Kidney epithelial cell (primary cell): ENCODE measurements around the gene PPP2R5A. TPM values are rescaled to one million over a fixed set of nuclear protein-coding genes. Genes with fewer than 3 reads are reported as not detected.

Source experiments
- DNase-seq: peaks from one replicate; pipeline ENCODE4 v3.0.0-alpha.2; 2010; ENCODE audit warnings: low read depth
- H3K27me3 ChIP-seq: 2 replicates; pipeline ENCODE4 v1.6.0; 2011; ENCODE audit warnings: low read length; ENCODE audit not compliant: control insufficient read depth, insufficient read depth
- H3K36me3 ChIP-seq: 2 replicates; pipeline ENCODE4 v1.5.1; 2011; ENCODE audit warnings: low read length; ENCODE audit not compliant: control insufficient read depth, insufficient read depth
- H3K4me3 ChIP-seq: 2 replicates; pipeline ENCODE4 v1.5.1; 2011; ENCODE audit warnings: low read depth, mild to moderate bottlenecking, control low read depth, low read length
- total RNA-seq: library from RNA; depleted of rRNA; stranded (reverse); fragments of >200 nt; gene quantifications from 2 replicates; pipeline ENCODE4 v1.2.3, GENCODE V29; 2015
- TF ChIP-seq, protein P1 (sequence below): IDR thresholded peaks from 2 replicates; pipeline ENCODE4 v1.5.1; 2011; ENCODE audit warnings: mild to moderate bottlenecking, moderate library complexity, low read length, control low read depth, inconsistent platforms; ENCODE audit not compliant: insufficient read depth, poor library complexity, severe bottlenecking

Gene PPP2R5A
- total RNA-seq, 1 donor from 2014 or later: 24.0 TPM

GRCh38 chr1:212367474-212368072, 82.4 kb downstream of the PPP2R5A start:
- no peaks in the 10 kb centered on the region for H3K27me3 ChIP-seq
- no peaks in the 10 kb centered on the region for H3K36me3 ChIP-seq
- DNase-seq: no peak
- H3K4me3 ChIP-seq: no peak overlapping the region
- TF ChIP-seq, protein P1, sequence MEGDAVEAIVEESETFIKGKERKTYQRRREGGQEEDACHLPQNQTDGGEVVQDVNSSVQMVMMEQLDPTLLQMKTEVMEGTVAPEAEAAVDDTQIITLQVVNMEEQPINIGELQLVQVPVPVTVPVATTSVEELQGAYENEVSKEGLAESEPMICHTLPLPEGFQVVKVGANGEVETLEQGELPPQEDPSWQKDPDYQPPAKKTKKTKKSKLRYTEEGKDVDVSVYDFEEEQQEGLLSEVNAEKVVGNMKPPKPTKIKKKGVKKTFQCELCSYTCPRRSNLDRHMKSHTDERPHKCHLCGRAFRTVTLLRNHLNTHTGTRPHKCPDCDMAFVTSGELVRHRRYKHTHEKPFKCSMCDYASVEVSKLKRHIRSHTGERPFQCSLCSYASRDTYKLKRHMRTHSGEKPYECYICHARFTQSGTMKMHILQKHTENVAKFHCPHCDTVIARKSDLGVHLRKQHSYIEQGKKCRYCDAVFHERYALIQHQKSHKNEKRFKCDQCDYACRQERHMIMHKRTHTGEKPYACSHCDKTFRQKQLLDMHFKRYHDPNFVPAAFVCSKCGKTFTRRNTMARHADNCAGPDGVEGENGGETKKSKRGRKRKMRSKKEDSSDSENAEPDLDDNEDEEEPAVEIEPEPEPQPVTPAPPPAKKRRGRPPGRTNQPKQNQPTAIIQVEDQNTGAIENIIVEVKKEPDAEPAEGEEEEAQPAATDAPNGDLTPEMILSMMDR: no peak

DNA sequence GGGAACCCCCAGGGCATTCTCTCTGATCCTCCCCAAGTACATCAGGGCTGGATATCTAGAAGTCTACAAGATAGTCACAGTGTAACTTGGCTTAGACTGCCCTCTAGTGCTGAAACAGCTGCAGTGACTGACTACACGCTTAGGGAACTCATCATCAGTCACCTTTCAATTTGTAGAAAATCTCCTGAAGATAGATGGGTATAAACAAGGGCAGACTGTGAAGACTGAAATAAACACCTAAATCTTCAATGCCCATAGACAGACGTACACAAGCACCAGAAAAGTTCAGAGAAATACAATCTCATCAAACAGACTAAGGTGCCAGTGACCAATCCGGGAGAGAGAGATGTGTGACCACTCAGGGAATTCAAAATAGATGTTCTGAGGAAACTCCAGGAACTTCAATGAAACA, 82.9 kb downstream of the PPP2R5A start:
- H3K4me3 ChIP-seq: no peak overlapping the region
- TF ChIP-seq, protein P1: peak; percentile 79
- DNase-seq: peak; percentile 18
- H3K27me3 ChIP-seq: no peaks in the 10 kb centered on the region
- no peaks in the 10 kb centered on the region for H3K36me3 ChIP-seq

DNA sequence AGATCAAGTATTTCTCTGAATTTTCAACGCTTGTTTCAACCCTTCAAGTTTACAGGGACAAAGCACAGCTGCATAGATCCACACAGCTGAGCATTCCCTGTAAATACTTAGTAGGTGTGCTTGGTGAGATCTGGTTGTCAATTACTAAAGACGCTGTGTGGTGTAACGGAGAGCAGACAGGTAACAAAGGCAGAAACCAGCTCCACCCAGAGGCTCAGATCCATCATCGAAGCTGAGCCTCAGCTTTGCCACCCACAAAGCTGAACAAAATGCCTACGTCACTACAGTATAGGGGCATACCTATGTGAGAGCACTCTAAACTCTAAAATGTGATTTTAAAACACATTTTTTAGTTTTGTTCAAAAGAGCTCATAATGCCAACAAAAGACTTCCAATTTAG, 90.8 kb downstream of the PPP2R5A start:
- TF ChIP-seq, protein P1: no peak
- Histone ChIP-seq H3K27me3 (no peaks in the 10 kb centered on the region), H3K4me3 (no peak overlapping the region), H3K36me3 (no peaks in the 10 kb centered on the region)
- DNase-seq: no peak

- no peak overlapping the region for H3K4me3 ChIP-seq
- no peaks in the 10 kb centered on the region for H3K27me3 ChIP-seq
- DNase-seq: no peak
- no peaks in the 10 kb centered on the region for H3K36me3 ChIP-seq
- TF ChIP-seq, protein P1: no peak
These were observed 92.4 kb downstream of the PPP2R5A start for GRCh38 chr1:212377644-212378043.

DNA sequence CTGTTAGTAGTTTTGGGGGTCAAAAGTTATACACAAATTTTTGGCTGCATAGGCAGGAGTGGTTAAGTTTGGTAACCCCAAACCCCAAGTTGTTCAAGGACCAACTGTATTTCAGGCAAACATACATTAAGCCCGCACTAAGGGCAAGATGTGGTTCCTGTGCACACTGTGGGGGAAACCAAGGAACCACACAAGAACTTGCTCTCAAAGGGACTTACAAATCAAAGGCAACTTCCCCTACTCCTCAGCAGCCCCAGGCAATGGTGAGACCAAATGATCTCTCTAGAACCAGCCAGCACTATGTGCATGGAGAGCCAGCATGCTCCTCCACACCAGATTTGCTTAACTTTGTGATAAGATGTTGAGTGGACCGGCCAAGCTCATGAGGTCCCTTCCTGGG, 94.2 kb downstream of the PPP2R5A start:
- TF ChIP-seq, protein P1: no peak
- H3K4me3 ChIP-seq: no peak overlapping the region
- DNase-seq: no peak
- H3K36me3 ChIP-seq: no peaks in the 10 kb centered on the region
- no peaks in the 10 kb centered on the region for H3K27me3 ChIP-seq

- Histone ChIP-seq H3K36me3 (no peaks in the 10 kb centered on the region), H3K4me3 (no peak overlapping the region), H3K27me3 (no peaks in the 10 kb centered on the region)
- DNase-seq: no peak
- TF ChIP-seq, protein P1: no peak
These were observed 96.3 kb downstream of the PPP2R5A start for GRCh38 chr1:212381397-212382035.
